22Rv1 (cell line): Measurements from ENCODE around the gene FOXP1.

Source experiments
- CTCF ChIP-seq: fragments of 450-650 bp; IDR thresholded peaks from 2 replicates; pipeline ENCODE4 v1.5.1; 2017; ENCODE audit warnings: mild to moderate bottlenecking
- ZFX ChIP-seq: fragments of 450-650 bp; IDR thresholded peaks from 2 replicates; pipeline ENCODE4 v1.6.1; 2017; ENCODE audit warnings: antibody characterized with exemption, borderline replicate concordance

GRCh38 chr3:71183549-71183948, 400.0 kb downstream of the FOXP1 start:
- TF ChIP-seq CTCF: no peak
- no peak for TF ChIP-seq ZFX
